SK-N-SH (cell line): Measurements from ENCODE around the gene ANK2. TPM values are rescaled to one million over a fixed set of nuclear protein-coding genes. Genes with fewer than 3 reads are reported as not detected.

Source experiments
- CTCF ChIA-PET: fragments of 300-600, 350-600 bp; formaldehyde crosslinking; extraction: SDS; loops from one replicate; lab custom pipeline; 2021; lab: Yijun Ruan, JAX
- POLR2A ChIA-PET: fragments of 350-600 bp; sonication (Branson Sonifier 250); formaldehyde crosslinking; extraction: SDS; loops from one replicate; lab custom pipeline; 2020; ENCODE audit warnings: antibody characterized with exemption, inconsistent platforms; lab: Yijun Ruan, JAX
- DNase-seq: peaks from one replicate; pipeline ENCODE4 v3.0.0; 2012
- H2AFZ ChIP-seq: fragments of 200-600 bp; sonication (generic); 2 replicates; pipeline ENCODE4 v1.8.1; 2016; ENCODE audit warnings: antibody characterized with exemption, mild to moderate bottlenecking, low read depth
- H3F3A ChIP-seq: fragments of 200-600 bp; sonication (generic); replicated peaks from 2 replicates; pipeline ENCODE3; 2016; ENCODE audit warnings: antibody characterized with exemption, mild to moderate bottlenecking; ENCODE audit not compliant: insufficient read depth
- H3K27ac ChIP-seq, 2 experiments: fragments of 200-500 bp in 1 of 2; fragments of 200-600 bp in 1 of 2; sonication (Bioruptor generic) in 1 of 2; sonication (generic), shearing (Covaris generic) in 1 of 2; 2 replicates each; pipeline versions ENCODE4 v1.5.1 to v1.6.1; 2014 to 2016; ENCODE audit warnings: low read depth in 2 of 2, inconsistent platforms in 1 of 2, low read length in 1 of 2, mild to moderate bottlenecking in 1 of 2, mixed read lengths in 1 of 2
- H3K27me3 ChIP-seq: fragments of 200-600 bp; sonication (generic), shearing (Covaris generic); 2 replicates; pipeline ENCODE4 v1.6.1; 2016; ENCODE audit warnings: mixed run types; ENCODE audit not compliant: insufficient read depth
- H3K36me3 ChIP-seq, 2 experiments: fragments of 200-500 bp in 1 of 2; fragments of 200-600 bp in 1 of 2; sonication (Bioruptor generic) in 1 of 2; sonication (generic) in 1 of 2; replicated peaks in 1 of 2; 2 replicates each; pipeline versions ENCODE3 to v1.5.1; 2014 to 2016; ENCODE audit warnings: low read length in 1 of 2, mild to moderate bottlenecking in 1 of 2; ENCODE audit not compliant: insufficient read depth in 2 of 2, control insufficient read depth in 1 of 2
- H3K4me1 ChIP-seq, 2 experiments: fragments of 200-500 bp in 1 of 2; fragments of 200-600 bp in 1 of 2; sonication (Bioruptor generic) in 1 of 2; sonication (generic), shearing (Covaris generic) in 1 of 2; 2 replicates each; pipeline versions ENCODE4 v1.5.1 to v1.6.1; 2014 to 2016; ENCODE audit warnings: low read depth in 1 of 2, low read length in 1 of 2, mixed run types in 1 of 2; ENCODE audit not compliant: insufficient read depth in 2 of 2, control insufficient read depth in 1 of 2
- H3K4me2 ChIP-seq: fragments of 200-600 bp; sonication (generic), shearing (Covaris generic); 2 replicates; pipeline ENCODE4 v1.6.1; 2017; ENCODE audit warnings: mixed run types
- H3K4me3 ChIP-seq, 2 experiments: fragments of 200-500 bp in 1 of 2; fragments of 200-600 bp in 1 of 2; sonication (Bioruptor generic) in 1 of 2; sonication (generic), shearing (Covaris generic) in 1 of 2; 2 replicates each; pipeline versions ENCODE4 v1.5.1 to v1.8.1; 2014 to 2016; ENCODE audit warnings: low read depth in 2 of 2, inconsistent platforms in 1 of 2, low read length in 1 of 2, mild to moderate bottlenecking in 1 of 2, mixed read lengths in 1 of 2, moderate library complexity in 1 of 2
- H3K79me2 ChIP-seq: fragments of 200-600 bp; sonication (generic); 2 replicates; pipeline ENCODE4 v1.8.1; 2017; ENCODE audit warnings: mild to moderate bottlenecking; ENCODE audit not compliant: insufficient read depth
- H3K9ac ChIP-seq: fragments of 200-600 bp; sonication (generic); 2 replicates; pipeline ENCODE4 v1.6.1; 2017; ENCODE audit warnings: mixed run types
- H3K9me2 ChIP-seq: fragments of 200-600 bp; sonication (generic); 2 replicates; pipeline ENCODE4 v1.6.1; 2017; ENCODE audit warnings: mixed run types
- H3K9me3 ChIP-seq: fragments of 200-600 bp; sonication (generic); 2 replicates; pipeline ENCODE4 v1.6.1; 2017; ENCODE audit warnings: mixed run types, mild to moderate bottlenecking, moderate library complexity
- H4K20me1 ChIP-seq: fragments of 200-600 bp; sonication (generic); 2 replicates; pipeline ENCODE4 v1.6.1; 2017; ENCODE audit warnings: mild to moderate bottlenecking, mixed run types; ENCODE audit not compliant: insufficient read depth
- EP300 ChIP-seq, 2 experiments: IDR thresholded peaks; 2 replicates each; pipeline versions ENCODE4 v1.4.0 to v1.6.1; 2012; ENCODE audit warnings: borderline replicate concordance in 1 of 2, low read depth in 1 of 2, low read length in 1 of 2
- FOXM1 ChIP-seq: IDR thresholded peaks from 2 replicates; pipeline ENCODE4 v1.4.0; 2012; ENCODE audit warnings: low read depth, mild to moderate bottlenecking
- GABPA ChIP-seq: IDR thresholded peaks from 2 replicates; pipeline ENCODE4 v1.4.0; 2012; ENCODE audit warnings: low read depth, mild to moderate bottlenecking
- GATA2 ChIP-seq: sonication (generic); formaldehyde crosslinking; IDR thresholded peaks from 2 replicates; pipeline ENCODE4 v1.5.0; 2020; ENCODE audit warnings: mild to moderate bottlenecking, missing genetic modification reagents
- MEF2A ChIP-seq: IDR thresholded peaks from 2 replicates; pipeline ENCODE4 v1.4.0; 2012; ENCODE audit warnings: low read depth, borderline replicate concordance
- MXI1 ChIP-seq: IDR thresholded peaks from 2 replicates; pipeline ENCODE4 v1.6.1; 2012; ENCODE audit warnings: mild to moderate bottlenecking, low read depth, low read length, improper control_type of control experiment
- NFIC ChIP-seq: IDR thresholded peaks from 2 replicates; pipeline ENCODE4 v1.4.0; 2012; ENCODE audit warnings: borderline replicate concordance
- RAD21 ChIP-seq: IDR thresholded peaks from 2 replicates; pipeline ENCODE4 v1.6.1; 2012; ENCODE audit warnings: mild to moderate bottlenecking, low read length
- SIN3A ChIP-seq: IDR thresholded peaks from 2 replicates; pipeline ENCODE4 v1.6.1; 2012; ENCODE audit warnings: low read depth, mild to moderate bottlenecking, low read length, moderate library complexity, borderline replicate concordance
- WGBS: methylation state at CpG from one replicate; pipeline ENCODE4 v1.1.6; 2017; ENCODE audit warnings: low lambda C conversion rate; 5-methylcytosine and 5-hydroxymethylcytosine counted together
- polyA plus RNA-seq, 3 experiments: library from polyadenylated mRNA; depleted of rRNA; stranded (reverse); fragments of >200 nt; gene quantifications; 2 replicates each; pipeline ENCODE4 v1.2.3, GENCODE V29; 2012
- TF ChIP-seq, protein P1 (sequence below): IDR thresholded peaks from 2 replicates; pipeline ENCODE4; 2012
- TF ChIP-seq, protein P2 (sequence below): IDR thresholded peaks from 2 replicates; pipeline ENCODE4 v1.6.1; 2012; ENCODE audit warnings: mild to moderate bottlenecking, low read depth, low read length, moderate library complexity
- TF ChIP-seq, protein P3 (sequence below): fragments of 150-350 bp; IDR thresholded peaks from 2 replicates; pipeline ENCODE4 v1.6.1; 2017; ENCODE audit warnings: antibody characterized with exemption, low read length, low read depth, borderline replicate concordance
- TF ChIP-seq, protein P4 (sequence below): IDR thresholded peaks from 2 replicates; pipeline ENCODE4 v1.4.0; 2012; ENCODE audit warnings: low read depth, borderline replicate concordance
- TF ChIP-seq, protein P5 (sequence below): IDR thresholded peaks from 2 replicates; pipeline ENCODE4 v1.4.0; 2012; ENCODE audit warnings: low read depth, borderline replicate concordance

The ANK2 gene
- polyA plus RNA-seq, 1 of the 3 experiments (the other 2 are of a cell fraction) = 0.69 TPM

DNA sequence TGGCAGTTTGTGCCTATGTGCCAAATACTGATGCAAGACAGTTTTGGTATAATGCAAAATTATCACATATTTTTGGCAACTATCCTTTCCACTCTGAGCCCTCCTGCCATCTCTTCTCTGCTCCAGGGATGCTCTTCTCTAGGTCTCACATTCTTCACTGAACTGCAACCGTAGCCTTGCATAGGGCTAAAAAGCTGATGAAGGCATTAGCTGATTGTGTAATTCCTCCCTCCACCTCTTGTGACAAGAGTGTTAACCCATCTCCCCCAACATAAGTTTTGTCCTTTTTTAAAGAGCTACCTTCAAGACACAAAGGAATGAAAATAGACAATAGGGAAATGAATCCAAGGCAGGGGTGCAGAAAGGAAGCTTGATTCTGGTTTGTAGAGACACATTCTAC, 33.1 kb upstream of the ANK2 start:
- H3K27ac ChIP-seq = no peak overlapping the region
- no peak overlapping the region for H2AFZ ChIP-seq
- no peak for TF ChIP-seq SIN3A
- TF ChIP-seq RAD21 = no peak
- TF ChIP-seq, protein P1, sequence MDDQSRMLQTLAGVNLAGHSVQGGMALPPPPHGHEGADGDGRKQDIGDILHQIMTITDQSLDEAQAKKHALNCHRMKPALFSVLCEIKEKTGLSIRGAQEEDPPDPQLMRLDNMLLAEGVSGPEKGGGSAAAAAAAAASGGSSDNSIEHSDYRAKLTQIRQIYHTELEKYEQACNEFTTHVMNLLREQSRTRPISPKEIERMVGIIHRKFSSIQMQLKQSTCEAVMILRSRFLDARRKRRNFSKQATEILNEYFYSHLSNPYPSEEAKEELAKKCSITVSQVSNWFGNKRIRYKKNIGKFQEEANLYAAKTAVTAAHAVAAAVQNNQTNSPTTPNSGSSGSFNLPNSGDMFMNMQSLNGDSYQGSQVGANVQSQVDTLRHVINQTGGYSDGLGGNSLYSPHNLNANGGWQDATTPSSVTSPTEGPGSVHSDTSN = no peak
- TF ChIP-seq NFIC = no peak
- TF ChIP-seq FOXM1 = no peak
- TF ChIP-seq GATA2 (CRISPR knock-in tag) = no peak
- TF ChIP-seq MXI1 = no peak
- TF ChIP-seq MEF2A = no peak
- TF ChIP-seq EP300 (IDR thresholded peaks at IDR 0.05; ENCODE audit: borderline replicate concordance in 1 of 2, low read depth in 1 of 2, low read length in 1 of 2) = no peak
- TF ChIP-seq, protein P2, sequence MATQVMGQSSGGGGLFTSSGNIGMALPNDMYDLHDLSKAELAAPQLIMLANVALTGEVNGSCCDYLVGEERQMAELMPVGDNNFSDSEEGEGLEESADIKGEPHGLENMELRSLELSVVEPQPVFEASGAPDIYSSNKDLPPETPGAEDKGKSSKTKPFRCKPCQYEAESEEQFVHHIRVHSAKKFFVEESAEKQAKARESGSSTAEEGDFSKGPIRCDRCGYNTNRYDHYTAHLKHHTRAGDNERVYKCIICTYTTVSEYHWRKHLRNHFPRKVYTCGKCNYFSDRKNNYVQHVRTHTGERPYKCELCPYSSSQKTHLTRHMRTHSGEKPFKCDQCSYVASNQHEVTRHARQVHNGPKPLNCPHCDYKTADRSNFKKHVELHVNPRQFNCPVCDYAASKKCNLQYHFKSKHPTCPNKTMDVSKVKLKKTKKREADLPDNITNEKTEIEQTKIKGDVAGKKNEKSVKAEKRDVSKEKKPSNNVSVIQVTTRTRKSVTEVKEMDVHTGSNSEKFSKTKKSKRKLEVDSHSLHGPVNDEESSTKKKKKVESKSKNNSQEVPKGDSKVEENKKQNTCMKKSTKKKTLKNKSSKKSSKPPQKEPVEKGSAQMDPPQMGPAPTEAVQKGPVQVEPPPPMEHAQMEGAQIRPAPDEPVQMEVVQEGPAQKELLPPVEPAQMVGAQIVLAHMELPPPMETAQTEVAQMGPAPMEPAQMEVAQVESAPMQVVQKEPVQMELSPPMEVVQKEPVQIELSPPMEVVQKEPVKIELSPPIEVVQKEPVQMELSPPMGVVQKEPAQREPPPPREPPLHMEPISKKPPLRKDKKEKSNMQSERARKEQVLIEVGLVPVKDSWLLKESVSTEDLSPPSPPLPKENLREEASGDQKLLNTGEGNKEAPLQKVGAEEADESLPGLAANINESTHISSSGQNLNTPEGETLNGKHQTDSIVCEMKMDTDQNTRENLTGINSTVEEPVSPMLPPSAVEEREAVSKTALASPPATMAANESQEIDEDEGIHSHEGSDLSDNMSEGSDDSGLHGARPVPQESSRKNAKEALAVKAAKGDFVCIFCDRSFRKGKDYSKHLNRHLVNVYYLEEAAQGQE = no peak
- TF ChIP-seq, protein P3, sequence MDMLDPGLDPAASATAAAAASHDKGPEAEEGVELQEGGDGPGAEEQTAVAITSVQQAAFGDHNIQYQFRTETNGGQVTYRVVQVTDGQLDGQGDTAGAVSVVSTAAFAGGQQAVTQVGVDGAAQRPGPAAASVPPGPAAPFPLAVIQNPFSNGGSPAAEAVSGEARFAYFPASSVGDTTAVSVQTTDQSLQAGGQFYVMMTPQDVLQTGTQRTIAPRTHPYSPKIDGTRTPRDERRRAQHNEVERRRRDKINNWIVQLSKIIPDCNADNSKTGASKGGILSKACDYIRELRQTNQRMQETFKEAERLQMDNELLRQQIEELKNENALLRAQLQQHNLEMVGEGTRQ = no peak
- TF ChIP-seq, protein P4, sequence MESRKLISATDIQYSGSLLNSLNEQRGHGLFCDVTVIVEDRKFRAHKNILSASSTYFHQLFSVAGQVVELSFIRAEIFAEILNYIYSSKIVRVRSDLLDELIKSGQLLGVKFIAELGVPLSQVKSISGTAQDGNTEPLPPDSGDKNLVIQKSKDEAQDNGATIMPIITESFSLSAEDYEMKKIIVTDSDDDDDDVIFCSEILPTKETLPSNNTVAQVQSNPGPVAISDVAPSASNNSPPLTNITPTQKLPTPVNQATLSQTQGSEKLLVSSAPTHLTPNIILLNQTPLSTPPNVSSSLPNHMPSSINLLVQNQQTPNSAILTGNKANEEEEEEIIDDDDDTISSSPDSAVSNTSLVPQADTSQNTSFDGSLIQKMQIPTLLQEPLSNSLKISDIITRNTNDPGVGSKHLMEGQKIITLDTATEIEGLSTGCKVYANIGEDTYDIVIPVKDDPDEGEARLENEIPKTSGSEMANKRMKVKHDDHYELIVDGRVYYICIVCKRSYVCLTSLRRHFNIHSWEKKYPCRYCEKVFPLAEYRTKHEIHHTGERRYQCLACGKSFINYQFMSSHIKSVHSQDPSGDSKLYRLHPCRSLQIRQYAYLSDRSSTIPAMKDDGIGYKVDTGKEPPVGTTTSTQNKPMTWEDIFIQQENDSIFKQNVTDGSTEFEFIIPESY = no peak
- TF ChIP-seq GABPA = no peak
- TF ChIP-seq, protein P5, sequence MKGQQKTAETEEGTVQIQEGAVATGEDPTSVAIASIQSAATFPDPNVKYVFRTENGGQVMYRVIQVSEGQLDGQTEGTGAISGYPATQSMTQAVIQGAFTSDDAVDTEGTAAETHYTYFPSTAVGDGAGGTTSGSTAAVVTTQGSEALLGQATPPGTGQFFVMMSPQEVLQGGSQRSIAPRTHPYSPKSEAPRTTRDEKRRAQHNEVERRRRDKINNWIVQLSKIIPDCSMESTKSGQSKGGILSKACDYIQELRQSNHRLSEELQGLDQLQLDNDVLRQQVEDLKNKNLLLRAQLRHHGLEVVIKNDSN = no peak
- no peaks in the 10 kb centered on the region for H3F3A ChIP-seq
- POLR2A ChIA-PET = no interaction called here
- no peaks in the 10 kb centered on the region for H3K36me3 ChIP-seq
- no peaks in the 10 kb centered on the region for H3K27me3 ChIP-seq
- CTCF ChIA-PET = interaction anchor here (0.9 to 1.3 kb wide), 3 partner anchors 10 to 76 kb away, joined by 3 read pairs; no protein-coding TSS in a partner anchor
- H3K9ac ChIP-seq = no peak overlapping the region
- no peaks in the 10 kb centered on the region for H4K20me1 ChIP-seq
- peaks cover 0 to 16% of the 10 kb centered on the region in 2 experiments; a peak in 2 of 4 replicates for H3K4me1 ChIP-seq
- H3K79me2 ChIP-seq = no peaks in the 10 kb centered on the region
- no peak for DNase-seq
- no peaks in the 10 kb centered on the region for H3K9me3 ChIP-seq
- no peak overlapping the region for H3K4me3 ChIP-seq
- no peaks in the 10 kb centered on the region for H3K9me2 ChIP-seq
- 84% methylated on average over 1 of the region's 1 CpG for WGBS
- no peak overlapping the region for H3K4me2 ChIP-seq
